ENCODE data around the gene GPR132.

GPR132 gene

GRCh38 chr14:105063056-105063455 lies 2.2 kb downstream of the GPR132 start:
- Histone ChIP-seq H3K27me3 (ENCODE audit: control insufficient read depth, insufficient read depth, low read length) (no peaks in the 10 kb centered on the region), H3K4me1 (no peaks in the 10 kb centered on the region), H3K36me3 (ENCODE audit: control insufficient read depth, insufficient read depth, low read length) (no peaks in the 10 kb centered on the region), H2AFZ (no peak overlapping the region), H3K4me2 (ENCODE audit: low read length) (no peak overlapping the region), H3K9ac (no peak overlapping the region), H3K9me3 (ENCODE audit: control insufficient read depth, low read length) (no peaks in the 10 kb centered on the region), H3K79me2 (no peaks in the 10 kb centered on the region), H3K27ac (no peak overlapping the region), H3K4me3 (ENCODE audit: low read depth, low read length) (no peak overlapping the region)
- TF ChIP-seq, protein P1, sequence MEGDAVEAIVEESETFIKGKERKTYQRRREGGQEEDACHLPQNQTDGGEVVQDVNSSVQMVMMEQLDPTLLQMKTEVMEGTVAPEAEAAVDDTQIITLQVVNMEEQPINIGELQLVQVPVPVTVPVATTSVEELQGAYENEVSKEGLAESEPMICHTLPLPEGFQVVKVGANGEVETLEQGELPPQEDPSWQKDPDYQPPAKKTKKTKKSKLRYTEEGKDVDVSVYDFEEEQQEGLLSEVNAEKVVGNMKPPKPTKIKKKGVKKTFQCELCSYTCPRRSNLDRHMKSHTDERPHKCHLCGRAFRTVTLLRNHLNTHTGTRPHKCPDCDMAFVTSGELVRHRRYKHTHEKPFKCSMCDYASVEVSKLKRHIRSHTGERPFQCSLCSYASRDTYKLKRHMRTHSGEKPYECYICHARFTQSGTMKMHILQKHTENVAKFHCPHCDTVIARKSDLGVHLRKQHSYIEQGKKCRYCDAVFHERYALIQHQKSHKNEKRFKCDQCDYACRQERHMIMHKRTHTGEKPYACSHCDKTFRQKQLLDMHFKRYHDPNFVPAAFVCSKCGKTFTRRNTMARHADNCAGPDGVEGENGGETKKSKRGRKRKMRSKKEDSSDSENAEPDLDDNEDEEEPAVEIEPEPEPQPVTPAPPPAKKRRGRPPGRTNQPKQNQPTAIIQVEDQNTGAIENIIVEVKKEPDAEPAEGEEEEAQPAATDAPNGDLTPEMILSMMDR (IDR thresholded peaks at IDR 0.05): no peak

DNA sequence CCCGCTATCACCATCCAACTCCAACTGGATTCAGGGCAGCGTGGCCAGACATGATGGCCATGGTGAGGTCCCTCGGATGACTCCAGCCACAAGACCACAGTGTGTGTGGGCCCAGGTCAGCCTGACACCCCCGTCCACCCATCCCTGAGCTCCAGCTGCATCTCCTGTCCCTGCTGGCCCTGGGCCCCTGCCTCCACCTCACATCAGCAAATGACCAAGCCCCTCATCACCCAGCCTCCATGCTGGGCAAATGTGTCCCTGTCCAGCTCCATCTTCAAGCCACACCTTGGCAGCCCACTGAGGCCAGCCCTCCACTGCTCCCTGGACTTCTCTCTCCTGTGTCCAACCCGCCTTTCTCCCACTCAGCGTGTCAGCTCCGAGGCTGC lies 3.2 kb downstream of the GPR132 start:
- Histone ChIP-seq H3K4me3 (ENCODE audit: low read depth, low read length) (no peak overlapping the region), H3K27ac (no peak overlapping the region), H3K36me3 (ENCODE audit: control insufficient read depth, insufficient read depth, low read length) (no peaks in the 10 kb centered on the region), H3K4me1 (no peaks in the 10 kb centered on the region), H3K9me3 (ENCODE audit: control insufficient read depth, low read length) (no peaks in the 10 kb centered on the region), H3K27me3 (ENCODE audit: control insufficient read depth, insufficient read depth, low read length) (no peaks in the 10 kb centered on the region), H3K79me2 (no peaks in the 10 kb centered on the region), H3K4me2 (ENCODE audit: low read length) (no peak overlapping the region), H2AFZ (no peak overlapping the region), H3K9ac (no peak overlapping the region)
- TF ChIP-seq, protein P1 (IDR thresholded peaks at IDR 0.05): no peak

GRCh38 chr14:105061428-105062047 lies 3.7 kb downstream of the GPR132 start:
- Histone ChIP-seq H3K79me2 (no peaks in the 10 kb centered on the region), H3K4me2 (ENCODE audit: low read length) (no peak overlapping the region), H3K4me3 (ENCODE audit: low read depth, low read length) (no peak overlapping the region), H3K9me3 (ENCODE audit: control insufficient read depth, low read length) (no peaks in the 10 kb centered on the region), H3K36me3 (ENCODE audit: control insufficient read depth, insufficient read depth, low read length) (no peaks in the 10 kb centered on the region), H3K4me1 (no peaks in the 10 kb centered on the region), H3K27me3 (ENCODE audit: control insufficient read depth, insufficient read depth, low read length) (no peaks in the 10 kb centered on the region), H3K9ac (no peak overlapping the region), H3K27ac (peak overlapping the region; percentile 11), H2AFZ (no peak overlapping the region)
- TF ChIP-seq, protein P1 (IDR thresholded peaks at IDR 0.05): no peak

GRCh38 chr14:105060751-105061427 lies 4.3 kb downstream of the GPR132 start:
- TF ChIP-seq, protein P1 (IDR thresholded peaks at IDR 0.05): no peak
- Histone ChIP-seq H3K36me3 (ENCODE audit: control insufficient read depth, insufficient read depth, low read length) (no peaks in the 10 kb centered on the region), H3K9me3 (ENCODE audit: control insufficient read depth, low read length) (no peaks in the 10 kb centered on the region), H3K4me3 (ENCODE audit: low read depth, low read length) (no peak overlapping the region), H3K4me1 (no peaks in the 10 kb centered on the region), H3K9ac (no peak overlapping the region), H3K4me2 (ENCODE audit: low read length) (no peak overlapping the region), H3K79me2 (no peaks in the 10 kb centered on the region), H3K27me3 (ENCODE audit: control insufficient read depth, insufficient read depth, low read length) (no peaks in the 10 kb centered on the region), H3K27ac (peak overlapping the region; percentile 11), H2AFZ (no peak overlapping the region)
